Ishikawa (cell line): Measurements from ENCODE around the gene MRPS34.

Experiments used
- CREB1 ChIP-seq: IDR thresholded peaks from 2 replicates; pipeline ENCODE4 v1.6.1; 2012; ENCODE audit warnings: low read depth
- EP300 ChIP-seq: IDR thresholded peaks from 2 replicates; pipeline ENCODE4 v1.6.1; 2012; ENCODE audit warnings: borderline replicate concordance
- MAX ChIP-seq: IDR thresholded peaks from 2 replicates; pipeline ENCODE4 v1.6.1; 2012
- TAF1 ChIP-seq: IDR thresholded peaks from 2 replicates; pipeline ENCODE4 v1.6.1; 2012; ENCODE audit warnings: low read depth, mild to moderate bottlenecking
- TCF12 ChIP-seq: IDR thresholded peaks from 2 replicates; pipeline ENCODE4 v1.6.1; 2012; ENCODE audit warnings: low read depth
- YY1 ChIP-seq: IDR thresholded peaks from 2 replicates; pipeline ENCODE4 v1.6.1; 2012; ENCODE audit warnings: low read depth
- ZBTB7A ChIP-seq: IDR thresholded peaks from 2 replicates; pipeline ENCODE4 v1.6.1; 2012; ENCODE audit warnings: low read depth
- TF ChIP-seq, protein P1 (sequence below): IDR thresholded peaks from 2 replicates; pipeline ENCODE4 v1.6.1; 2012; ENCODE audit warnings: low read depth, mild to moderate bottlenecking
- TF ChIP-seq, protein P2 (sequence below): IDR thresholded peaks from 2 replicates; pipeline ENCODE4 v1.6.1; 2012

DNA sequence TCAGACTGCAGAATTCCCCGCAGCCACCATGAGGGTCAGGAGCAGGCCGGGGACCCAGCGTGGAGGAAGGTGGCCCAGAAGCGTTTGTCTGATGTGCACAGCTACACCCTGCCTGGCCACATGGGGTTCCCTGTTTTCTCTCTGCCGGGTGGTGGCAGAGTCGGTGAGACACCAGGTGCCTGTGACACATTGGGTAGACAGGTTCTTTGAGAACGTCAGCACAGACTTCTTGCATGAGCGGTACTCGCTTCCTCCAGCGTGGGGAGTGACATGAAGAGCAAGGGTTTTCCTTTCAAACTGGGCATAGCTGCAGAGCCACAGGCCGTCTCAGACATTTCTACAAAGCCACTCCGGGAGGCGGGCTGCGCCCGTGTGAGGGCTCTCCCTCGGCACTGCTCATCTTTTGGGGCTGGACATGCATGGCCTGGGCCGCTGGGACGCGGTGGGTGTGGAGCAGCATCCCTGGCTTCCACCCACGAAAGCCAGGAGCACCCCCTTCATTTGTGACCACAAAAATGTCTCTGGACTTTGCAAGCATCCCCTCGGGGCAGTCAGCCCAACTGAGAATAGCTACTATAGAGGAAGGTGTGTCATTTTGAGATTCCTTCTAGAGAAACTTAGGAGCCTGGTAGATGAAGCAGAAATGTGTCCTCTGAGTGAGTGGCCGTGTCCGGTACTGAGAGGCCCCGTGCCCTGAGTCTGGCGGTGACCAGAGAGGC is 27.6 kb downstream of the MRPS34 start:
- TF ChIP-seq TAF1, result no peak
- no peak for TF ChIP-seq YY1
- no peak for TF ChIP-seq MAX
- no peak for TF ChIP-seq CREB1
- TF ChIP-seq EP300, result no peak
- no peak for TF ChIP-seq ZBTB7A
- TF ChIP-seq, protein P1, sequence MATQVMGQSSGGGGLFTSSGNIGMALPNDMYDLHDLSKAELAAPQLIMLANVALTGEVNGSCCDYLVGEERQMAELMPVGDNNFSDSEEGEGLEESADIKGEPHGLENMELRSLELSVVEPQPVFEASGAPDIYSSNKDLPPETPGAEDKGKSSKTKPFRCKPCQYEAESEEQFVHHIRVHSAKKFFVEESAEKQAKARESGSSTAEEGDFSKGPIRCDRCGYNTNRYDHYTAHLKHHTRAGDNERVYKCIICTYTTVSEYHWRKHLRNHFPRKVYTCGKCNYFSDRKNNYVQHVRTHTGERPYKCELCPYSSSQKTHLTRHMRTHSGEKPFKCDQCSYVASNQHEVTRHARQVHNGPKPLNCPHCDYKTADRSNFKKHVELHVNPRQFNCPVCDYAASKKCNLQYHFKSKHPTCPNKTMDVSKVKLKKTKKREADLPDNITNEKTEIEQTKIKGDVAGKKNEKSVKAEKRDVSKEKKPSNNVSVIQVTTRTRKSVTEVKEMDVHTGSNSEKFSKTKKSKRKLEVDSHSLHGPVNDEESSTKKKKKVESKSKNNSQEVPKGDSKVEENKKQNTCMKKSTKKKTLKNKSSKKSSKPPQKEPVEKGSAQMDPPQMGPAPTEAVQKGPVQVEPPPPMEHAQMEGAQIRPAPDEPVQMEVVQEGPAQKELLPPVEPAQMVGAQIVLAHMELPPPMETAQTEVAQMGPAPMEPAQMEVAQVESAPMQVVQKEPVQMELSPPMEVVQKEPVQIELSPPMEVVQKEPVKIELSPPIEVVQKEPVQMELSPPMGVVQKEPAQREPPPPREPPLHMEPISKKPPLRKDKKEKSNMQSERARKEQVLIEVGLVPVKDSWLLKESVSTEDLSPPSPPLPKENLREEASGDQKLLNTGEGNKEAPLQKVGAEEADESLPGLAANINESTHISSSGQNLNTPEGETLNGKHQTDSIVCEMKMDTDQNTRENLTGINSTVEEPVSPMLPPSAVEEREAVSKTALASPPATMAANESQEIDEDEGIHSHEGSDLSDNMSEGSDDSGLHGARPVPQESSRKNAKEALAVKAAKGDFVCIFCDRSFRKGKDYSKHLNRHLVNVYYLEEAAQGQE, result no peak
- no peak for TF ChIP-seq TCF12
- TF ChIP-seq, protein P2, sequence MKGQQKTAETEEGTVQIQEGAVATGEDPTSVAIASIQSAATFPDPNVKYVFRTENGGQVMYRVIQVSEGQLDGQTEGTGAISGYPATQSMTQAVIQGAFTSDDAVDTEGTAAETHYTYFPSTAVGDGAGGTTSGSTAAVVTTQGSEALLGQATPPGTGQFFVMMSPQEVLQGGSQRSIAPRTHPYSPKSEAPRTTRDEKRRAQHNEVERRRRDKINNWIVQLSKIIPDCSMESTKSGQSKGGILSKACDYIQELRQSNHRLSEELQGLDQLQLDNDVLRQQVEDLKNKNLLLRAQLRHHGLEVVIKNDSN, result no peak
